HepG2 (cell line): ENCODE data around the gene EML2. TPM values are rescaled to one million over a fixed set of nuclear protein-coding genes. Genes with fewer than 3 reads are reported as not detected.
A peak's percentile ranks its signal among the peaks of the same experiment; 100 is the strongest.

Experiments
- ATAC-seq: fragments of 200-7000 bp; cut with Tn5 transposase; 3 replicates; pipeline ENCODE4 v1.9.1; 2020; ENCODE audit warnings: mild to moderate bottlenecking, moderate library complexity
- BruUV-seq: library from RNA; stranded (reverse); fragments of 400-500 nt; replicated peaks from 2 replicates; lab custom pipeline; 2021; lab: Mats Ljungman, UMichigan
- CTCF ChIA-PET: fragments of 300-600 bp; formaldehyde crosslinking; extraction: SDS; loops from one replicate; lab custom pipeline; 2021; ENCODE audit warnings: low total read pairs, inconsistent platforms, low intra/inter-chr PET ratio; lab: Yijun Ruan, JAX
- POLR2A ChIA-PET: fragments of 350-600 bp; sonication (Branson Sonifier 250); formaldehyde crosslinking; loops from one replicate; lab custom pipeline; 2020; ENCODE audit warnings: antibody characterized with exemption, inconsistent platforms; lab: Yijun Ruan, JAX
- DNase-seq: peaks from one replicate; pipeline ENCODE4 v3.0.0-alpha.2; 2015; ENCODE audit warnings: low spot score
- FAIRE-seq: peaks from 3 replicates; lab custom pipeline; 2011; peaks lifted over from hg19 to GRCh38; lab: Jason Lieb, UNC
- H2AFZ ChIP-seq: one replicate; pipeline ENCODE4 v1.6.1; 2011; ENCODE audit warnings: low read length, inconsistent platforms
- H3K27ac ChIP-seq: fragments of 300-600 bp; 3 replicates; pipeline ENCODE4 v1.8.0; 2011; ENCODE audit warnings: mixed run types, mild to moderate bottlenecking, mixed read lengths, low read length, inconsistent platforms; ENCODE audit not compliant: insufficient read depth; ENCODE audit errors: extremely low read length
- H3K27me3 ChIP-seq, 2 experiments: fragments of 200-600 bp in 1 of 2; 2 replicates in 1 of 2; 3 replicates in 1 of 2; pipeline versions ENCODE4 v1.6.0 to v1.8.0; 2011; ENCODE audit warnings: low read length in 2 of 2, mild to moderate bottlenecking in 2 of 2, moderate library complexity in 2 of 2, inconsistent platforms in 1 of 2; ENCODE audit not compliant: insufficient read depth in 2 of 2, control insufficient read depth in 1 of 2
- H3K36me3 ChIP-seq, 2 experiments: fragments of 200-600 bp in 1 of 2; replicated peaks in 1 of 2; 2 replicates in 1 of 2; 3 replicates in 1 of 2; pipeline versions ENCODE4 v1.5.1 to v1.8.0; 2011; ENCODE audit warnings: low read length in 2 of 2, inconsistent platforms in 1 of 2; ENCODE audit not compliant: insufficient read depth in 2 of 2, control insufficient read depth in 1 of 2
- H3K4me1 ChIP-seq: 2 replicates; pipeline ENCODE4 v1.5.1; 2012; ENCODE audit warnings: low read length, inconsistent platforms; ENCODE audit not compliant: insufficient read depth
- H3K4me2 ChIP-seq: 2 replicates; pipeline ENCODE4 v1.6.0; 2011; ENCODE audit warnings: low read depth, low read length, inconsistent platforms
- H3K4me3 ChIP-seq, 3 experiments: fragments of 200-600 bp in 1 of 3; sonication (generic), shearing (Covaris generic) in 1 of 3; replicated peaks in 1 of 3; 2 replicates each; pipeline ENCODE4 v1.5.1; 2011 to 2016; ENCODE audit warnings: low read length in 3 of 3, inconsistent platforms in 2 of 3, low read depth in 2 of 3, mild to moderate bottlenecking in 2 of 3, control low read depth in 1 of 3, mixed read lengths in 1 of 3; ENCODE audit not compliant: insufficient read depth in 1 of 3
- H3K79me2 ChIP-seq: one replicate; pipeline ENCODE4 v1.6.1; 2011; ENCODE audit warnings: low read length, inconsistent platforms; ENCODE audit not compliant: insufficient read depth
- H3K9ac ChIP-seq: 2 replicates; pipeline ENCODE4 v1.6.0; 2011; ENCODE audit warnings: mild to moderate bottlenecking, low read depth, low read length, inconsistent platforms; ENCODE audit not compliant: insufficient read depth
- H3K9me3 ChIP-seq: 2 replicates; pipeline ENCODE4 v1.5.1; 2012; ENCODE audit warnings: mild to moderate bottlenecking, low read length
- H4K20me1 ChIP-seq: 2 replicates; pipeline ENCODE4 v1.6.0; 2011; ENCODE audit warnings: inconsistent platforms, mild to moderate bottlenecking, low read length, moderate library complexity; ENCODE audit not compliant: insufficient read depth
- FOSL2 ChIP-seq: sonication (generic); formaldehyde crosslinking; IDR thresholded peaks from 2 replicates; pipeline ENCODE4 v1.4.0; 2020; ENCODE audit warnings: missing genetic modification reagents
- TBX2 ChIP-seq: sonication (generic); formaldehyde crosslinking; IDR thresholded peaks from 2 replicates; pipeline ENCODE4 v1.5.0; 2020; ENCODE audit warnings: missing genetic modification reagents, mild to moderate bottlenecking, borderline replicate concordance
- ZFP36 ChIP-seq: fragments of 150-350 bp; IDR thresholded peaks from 2 replicates; pipeline ENCODE4 v1.6.1; 2018; ENCODE audit warnings: borderline replicate concordance, low read length, low read depth; ENCODE audit not compliant: partially characterized antibody
- ZFP62 ChIP-seq: sonication (generic); formaldehyde crosslinking; IDR thresholded peaks from 2 replicates; pipeline ENCODE4 v1.4.0; 2020; ENCODE audit warnings: missing genetic modification reagents
- ZNF430 ChIP-seq: sonication (generic); formaldehyde crosslinking; IDR thresholded peaks from 2 replicates; pipeline ENCODE4 v1.9.0; 2021; ENCODE audit warnings: mild to moderate bottlenecking, missing genetic modification reagents
- WGBS: methylation state at CpG from one replicate; pipeline ENCODE4 v1.1.6; 2017; ENCODE audit warnings: low lambda C conversion rate; 5-methylcytosine and 5-hydroxymethylcytosine counted together
- in situ Hi-C: cut with HindIII; loops from 2 replicates; pipeline ENCODE4 v1.10.0; 2017; ENCODE audit warnings: low pct_unique_long_range_greater_than_20kb; ENCODE audit not compliant: extremely low pct_ligation_motif_present
- intact Hi-C: fragments of 100-400 bp; cut with micrococcal nuclease; formaldehyde crosslinking; loops from one replicate; pipeline ENCODE4 v1.10.0; 2022; ENCODE audit not compliant: unreplicated experiment
- polyA plus RNA-seq, 8 experiments: library from polyadenylated mRNA; depleted of rRNA in 3 of 8; stranded (reverse) in 7 of 8; unstranded in 1 of 8; fragments of >200 nt; fragmentation: Illumina TruSeq in 4 of 8; extraction: Trizol in 4 of 8; gene quantifications; 2 replicates each; pipeline versions ENCODE4 v1.2.1 to v1.2.3, GENCODE V29; 2011 to 2016; ENCODE audit warnings: low read depth in 4 of 8, missing spikeins in 1 of 8, mixed read lengths in 1 of 8; ENCODE audit not compliant: insufficient read depth in 1 of 8
- total RNA-seq, 5 experiments: library from RNA; depleted of rRNA; stranded (reverse); fragments of >200 nt; fragmentation: Illumina TruSeq; extraction: Trizol; gene quantifications; 2 replicates each; pipeline ENCODE4 v1.2.3, GENCODE V29; 2016; ENCODE audit warnings: low read depth in 1 of 5

The EML2 gene
- total and polyA plus RNA-seq, 2 of the 13 experiments (the other 11 are each of a cell fraction or from before 2014, with no cell fraction given) = 7.3 to 12.9 TPM

DNA sequence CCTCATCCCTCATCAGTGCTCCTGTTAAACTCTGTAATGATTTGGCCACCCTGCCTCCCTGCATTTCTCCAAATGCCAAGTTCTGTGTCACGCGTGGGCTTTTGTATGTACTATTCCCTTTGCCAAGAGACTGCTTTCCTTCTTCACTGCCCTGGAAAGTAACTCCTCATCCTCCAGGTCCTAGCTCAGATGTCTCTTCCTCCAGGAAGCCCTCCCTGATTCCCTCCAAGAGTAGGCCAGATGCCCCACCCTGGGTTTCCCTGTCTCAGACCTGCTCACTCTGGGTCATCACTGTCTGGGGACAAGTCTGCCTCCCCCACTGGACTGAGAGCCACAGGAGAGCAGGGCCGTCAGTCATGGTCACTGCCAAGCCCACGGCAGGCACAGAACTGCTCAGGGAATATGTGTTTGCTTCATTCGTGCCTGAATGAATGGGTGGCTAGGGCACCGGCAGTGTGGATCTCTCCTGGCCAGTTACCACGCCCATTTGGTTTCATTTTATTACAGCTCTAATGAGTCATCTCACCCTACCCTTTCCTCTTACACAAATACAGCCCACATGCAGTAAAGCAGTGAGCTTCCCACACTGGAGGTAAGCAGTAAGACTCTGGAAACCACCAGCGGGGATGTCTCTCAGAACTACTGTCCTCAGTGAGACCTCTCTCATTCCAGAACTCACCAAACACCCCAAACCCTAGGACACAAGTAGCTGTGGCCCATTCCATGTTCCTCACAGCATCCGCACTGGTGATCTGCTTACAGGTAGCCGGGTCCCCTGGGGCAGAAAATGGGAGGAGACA, 25.1 kb downstream of the EML2 start:
- Histone ChIP-seq H3K79me2 (no peaks in the 10 kb centered on the region), H3K4me1 (0 out of 2 replicates have a peak, but pooled peaks cover 8% of the 10 kb centered on the region), H3K9ac (no peak overlapping the region), H3K4me3 (no peak overlapping the region), H3K36me3 (peaks cover 2 to 5% of the 10 kb centered on the region in 2 experiments; a peak in 2 of 5 replicates), H3K27ac (no peak overlapping the region), H3K27me3 (no peaks in the 10 kb centered on the region), H2AFZ (no peak overlapping the region), H3K4me2 (no peak overlapping the region), H4K20me1 (no peaks in the 10 kb centered on the region), H3K9me3 (no peaks in the 10 kb centered on the region)
- no TSS peak for BruUV-seq
- no peak for ATAC-seq
- TF ChIP-seq FOSL2 (CRISPR knock-in tag) (0 out of 2 replicates have a peak, but pooled peaks have one; percentile 12), ZFP36 (peak; percentile 74), ZFP62 (no peak)
- intact Hi-C loops (no loop called here), in situ Hi-C loops (no loop called here)
- ChIA-PET POLR2A (interaction anchor here (1.9 to 4.6 kb wide), 2 partner anchors 28 to 30 kb away, joined by 5 to 18 read pairs; partner anchors contain the start of gene OPA3), CTCF (no interaction called here)
- DNase-seq = no peak
- WGBS = 94% methylated on average over 7 of the region's 10 CpGs
- no peak for FAIRE-seq

DNA sequence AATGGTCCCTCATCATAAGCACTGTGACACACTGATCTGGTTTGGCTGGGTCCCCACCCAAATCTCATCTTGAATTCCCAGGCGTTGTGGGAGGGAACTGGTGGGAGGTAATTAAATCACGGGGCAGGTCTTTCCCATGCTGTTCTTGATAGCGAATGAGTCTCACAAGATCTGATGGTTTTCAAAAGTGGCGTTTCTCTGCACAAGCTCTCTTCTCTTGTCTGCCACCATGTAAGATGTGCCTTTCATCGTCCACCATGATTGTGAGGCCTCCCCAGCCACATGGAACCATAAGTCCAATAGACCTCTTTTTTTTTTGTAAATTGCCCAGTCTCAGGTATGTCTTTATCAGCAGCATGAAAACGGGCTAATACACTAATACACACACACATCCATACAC, 30.2 kb downstream of the EML2 start:
- H3K9me3 ChIP-seq = no peaks in the 10 kb centered on the region
- H4K20me1 ChIP-seq = no peaks in the 10 kb centered on the region
- intact Hi-C loops (no loop called here), in situ Hi-C loops (no loop called here)
- no peaks in the 10 kb centered on the region for H3K79me2 ChIP-seq
- H3K4me2 ChIP-seq = no peak overlapping the region
- H3K27ac ChIP-seq = no peak overlapping the region
- no peak for FAIRE-seq
- 94% methylated on average over 6 of the region's 6 CpGs for WGBS
- TF ChIP-seq TBX2 = no peak
- TF ChIP-seq ZNF430 (CRISPR knock-in tag) = peak; percentile 55; the same call in 1 of the 2 replicates
- BruUV-seq = no TSS peak
- POLR2A ChIA-PET = interaction anchor here (1.1 kb wide), 1 partner anchor 33 kb away, joined by 3 read pairs; no protein-coding TSS in a partner anchor
- DNase-seq = no peak
- H3K4me1 ChIP-seq = peaks cover 19% of the 10 kb centered on the region; the same call in 1 of the 2 replicates
- H3K36me3 ChIP-seq = no peaks in the 10 kb centered on the region
- ATAC-seq = no peak
- H2AFZ ChIP-seq = no peak overlapping the region
- no peak overlapping the region for H3K4me3 ChIP-seq
- no peak overlapping the region for H3K9ac ChIP-seq
- no peaks in the 10 kb centered on the region for H3K27me3 ChIP-seq
- CTCF ChIA-PET = no interaction called here
